ENCODE measurements around the gene FAAH2.
A peak's percentile ranks its signal among the peaks of the same experiment; 100 is the strongest.
"Not testable (repeated sequence)": the region's sequence is repeated elsewhere in the genome, so short reads cannot be mapped to it uniquely, and the experiment has no call there.

Gene FAAH2

GRCh38 chrX:57286507-57287251 lies at the start of gene FAAH2:
FAAH2 (plus strand) TSS chrX:57286706; CDS start chrX:57286826, 120 bp downstream.
- DNase-seq (ENCODE audit: low read depth) = peak; percentile 22

- DNase-seq (ENCODE audit: low read depth) = no peak
Observed at GRCh38 chrX:57241967-57242366, 44.5 kb upstream of the FAAH2 start.

GRCh38 chrX:57251965-57252364 lies 34.5 kb upstream of the FAAH2 start:
- no peak for DNase-seq (ENCODE audit: low read depth)

GRCh38 chrX:57265126-57265525 lies 21.4 kb upstream of the FAAH2 start:
- no peak for DNase-seq (ENCODE audit: low read depth)

GRCh38 chrX:57266275-57266674 lies 20.2 kb upstream of the FAAH2 start:
- no peak for DNase-seq (ENCODE audit: low read depth)

GRCh38 chrX:57266871-57267270 lies 19.6 kb upstream of the FAAH2 start:
- no peak for DNase-seq (ENCODE audit: low read depth)

GRCh38 chrX:57267308-57267707 lies 19.2 kb upstream of the FAAH2 start:
- DNase-seq (ENCODE audit: low read depth) = no peak

- DNase-seq (ENCODE audit: low read depth) = no peak
Observed at GRCh38 chrX:57270980-57271379, 15.5 kb upstream of the FAAH2 start.

GRCh38 chrX:57282568-57282967 lies 3.9 kb upstream of the FAAH2 start:
- DNase-seq (ENCODE audit: low read depth) = no peak

GRCh38 chrX:57285001-57285400 lies 1.5 kb upstream of the FAAH2 start:
- no peak for DNase-seq (ENCODE audit: low read depth)

GRCh38 chrX:57289089-57289488 lies 2.6 kb downstream of the FAAH2 start:
- no peak for DNase-seq (ENCODE audit: low read depth)

- no peak for DNase-seq (ENCODE audit: low read depth)
Observed at GRCh38 chrX:57294961-57295360, 8.5 kb downstream of the FAAH2 start.

GRCh38 chrX:57295679-57296078 lies 9.2 kb downstream of the FAAH2 start:
- DNase-seq (ENCODE audit: low read depth) = not testable (repeated sequence)

- DNase-seq (ENCODE audit: low read depth) = no peak
Observed at GRCh38 chrX:57313583-57314215, 27.2 kb downstream of the FAAH2 start.

GRCh38 chrX:57329008-57329407 lies 42.5 kb downstream of the FAAH2 start:
- DNase-seq (ENCODE audit: low read depth) = no peak

GRCh38 chrX:57335790-57336189 lies 49.3 kb downstream of the FAAH2 start:
- not testable (repeated sequence) for DNase-seq (ENCODE audit: low read depth)

- no peak for DNase-seq (ENCODE audit: low read depth)
Observed at GRCh38 chrX:57353472-57354132, 67.1 kb downstream of the FAAH2 start.

- DNase-seq (ENCODE audit: low read depth) = no peak
Observed at GRCh38 chrX:57364145-57364544, 77.6 kb downstream of the FAAH2 start.

GRCh38 chrX:57366430-57366829 lies 79.9 kb downstream of the FAAH2 start:
- no peak for DNase-seq (ENCODE audit: low read depth)

- DNase-seq (ENCODE audit: low read depth) = no peak
Observed at GRCh38 chrX:57367649-57368048, 81.1 kb downstream of the FAAH2 start.

GRCh38 chrX:57368158-57368557 lies 81.7 kb downstream of the FAAH2 start:
- DNase-seq (ENCODE audit: low read depth) = no peak

GRCh38 chrX:57379296-57379695 lies 92.8 kb downstream of the FAAH2 start:
- no peak for DNase-seq (ENCODE audit: low read depth)

All from stimulated activated CD8-positive, alpha-beta memory T cell treated with anti-CD3 and anti-CD28 coated beads, Interleukin-12 subunit alpha, Interleukin-12 subunit beta, amount 100 ng/mL, for 1 hour (primary cell).